Activated CD4-positive, alpha-beta T cell treated with anti-CD3 and anti-CD28 coated beads, Interleukin-2, amount 10 ng/mL, durations not matched to agents 7 days and 5 days (primary cell): ENCODE data around the gene APEH. TPM values are rescaled to one million over a fixed set of nuclear protein-coding genes. Genes with fewer than 3 reads are reported as not detected.

Source experiments
- CTCF ChIA-PET: fragments of 350-600 bp; sonication (Branson Sonifier 250); formaldehyde crosslinking; loops from one replicate; lab custom pipeline; 2021; ENCODE audit warnings: antibody characterized with exemption; lab: Charles Lee
- POLR2A ChIA-PET: fragments of 350-600 bp; sonication (Branson Sonifier 250); formaldehyde crosslinking; loops from one replicate; lab custom pipeline; 2021; ENCODE audit warnings: antibody characterized with exemption; lab: Charles Lee
- DNase-seq: peaks from one replicate; pipeline ENCODE4 v3.0.0-alpha.2; 2020
- H3K27ac Mint-ChIP-seq: one replicate; pipeline ENCODE4 v1.8.0; 2021; ENCODE audit warnings: mild to moderate bottlenecking, moderate library complexity, mixed read lengths
- H3K27me3 Mint-ChIP-seq: one replicate; pipeline ENCODE4 v1.8.0; 2021; ENCODE audit warnings: mixed read lengths
- H3K36me3 Mint-ChIP-seq: one replicate; pipeline ENCODE4 v1.8.0; 2021; ENCODE audit warnings: low read depth, mixed read lengths
- H3K4me1 Mint-ChIP-seq: one replicate; pipeline ENCODE4 v1.8.0; 2021; ENCODE audit warnings: mixed read lengths
- H3K4me3 Mint-ChIP-seq: one replicate; pipeline ENCODE4 v1.8.0; 2021; ENCODE audit warnings: mild to moderate bottlenecking, moderate library complexity, mixed read lengths
- H3K9me3 Mint-ChIP-seq: one replicate; pipeline ENCODE4 v1.8.0; 2021; ENCODE audit warnings: mixed read lengths
- total RNA-seq, 2 experiments: library from RNA; stranded (reverse); gene quantifications; one replicate each; pipeline ENCODE4 v1.2.3, GENCODE V29; 2021

Gene APEH
- total RNA-seq, 2 experiments from 2014 or later = 137 TPM

DNA sequence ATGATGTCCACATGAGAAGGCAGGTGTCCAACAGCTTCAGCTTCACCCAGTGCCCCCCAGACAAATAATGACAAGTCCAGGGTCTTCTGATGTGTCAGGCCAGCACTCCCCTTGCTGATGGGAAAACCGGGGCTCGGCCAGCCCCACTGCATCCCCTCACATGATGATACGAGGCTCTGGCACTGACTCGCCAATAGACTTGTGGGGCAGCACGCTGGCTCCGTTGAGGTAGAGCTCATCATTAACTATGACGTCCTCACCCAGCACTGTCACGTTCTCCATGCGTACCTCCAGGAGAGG, 47.4 kb downstream of the APEH start:
- no peaks in the 10 kb centered on the region for H3K27me3 Mint-ChIP-seq
- ChIA-PET POLR2A (no interaction called here), CTCF (interaction anchor here (1.5 kb wide), 1 partner anchor 9 kb away, joined by 11 read pairs; no protein-coding TSS in a partner anchor)
- H3K36me3 Mint-ChIP-seq = peaks cover 13% of the 10 kb centered on the region
- H3K27ac Mint-ChIP-seq = no peak overlapping the region
- DNase-seq = no peak
- peaks cover 42% of the 10 kb centered on the region for H3K4me1 Mint-ChIP-seq
- no peak overlapping the region for H3K4me3 Mint-ChIP-seq
- no peaks in the 10 kb centered on the region for H3K9me3 Mint-ChIP-seq

DNA sequence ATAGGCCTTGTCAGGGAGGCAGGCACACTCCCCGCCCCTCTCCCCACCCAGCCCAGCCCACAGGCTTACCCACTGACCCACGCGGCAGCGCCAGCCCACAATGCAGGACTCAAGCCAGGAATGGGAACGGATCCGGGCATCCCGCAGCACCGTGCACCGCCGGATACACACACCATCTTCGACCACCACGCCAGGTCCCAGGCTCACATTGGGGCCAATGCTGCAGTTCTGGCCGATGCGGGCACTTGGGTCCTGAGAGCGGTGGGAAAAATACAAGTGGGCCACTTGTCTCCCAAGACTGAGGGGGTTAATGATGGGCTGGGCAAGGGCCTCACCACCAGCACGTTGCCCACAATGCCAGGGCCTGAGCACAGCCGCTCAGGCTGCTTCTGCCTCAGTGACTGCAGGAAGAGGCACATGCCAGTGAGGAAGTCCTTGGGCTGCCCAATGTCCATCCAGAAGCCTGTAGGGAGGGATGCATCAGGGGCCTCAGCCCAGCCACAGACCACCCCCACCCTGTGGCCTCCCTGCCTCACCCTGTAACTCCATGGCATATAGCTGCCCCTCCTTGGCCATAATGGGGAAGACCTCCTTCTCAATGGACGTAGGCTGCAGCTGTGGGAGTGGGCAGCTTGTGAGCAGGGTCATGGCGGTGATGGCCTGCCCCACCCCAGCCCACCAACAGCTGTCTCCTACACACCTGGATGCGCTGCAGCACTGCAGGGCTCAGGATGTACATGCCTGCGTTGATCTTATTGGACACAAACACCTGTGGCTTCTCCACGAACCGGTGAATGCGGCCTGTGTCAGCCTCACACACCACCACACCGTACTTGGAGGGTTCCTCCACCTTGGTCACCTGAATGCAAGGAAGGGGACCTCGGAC, 48.0 kb downstream of the APEH start:
- ChIA-PET CTCF (interaction anchor here (1.5 kb wide), 1 partner anchor 10 kb away, joined by 11 read pairs; no protein-coding TSS in a partner anchor), POLR2A (no interaction called here)
- H3K27ac Mint-ChIP-seq = peak overlapping the region; percentile 98
- H3K4me3 Mint-ChIP-seq = peak overlapping the region; percentile 95
- H3K9me3 Mint-ChIP-seq = no peaks in the 10 kb centered on the region
- H3K36me3 Mint-ChIP-seq = peaks cover 13% of the 10 kb centered on the region
- H3K4me1 Mint-ChIP-seq = peaks cover 42% of the 10 kb centered on the region
- no peaks in the 10 kb centered on the region for H3K27me3 Mint-ChIP-seq
- DNase-seq = no peak

DNA sequence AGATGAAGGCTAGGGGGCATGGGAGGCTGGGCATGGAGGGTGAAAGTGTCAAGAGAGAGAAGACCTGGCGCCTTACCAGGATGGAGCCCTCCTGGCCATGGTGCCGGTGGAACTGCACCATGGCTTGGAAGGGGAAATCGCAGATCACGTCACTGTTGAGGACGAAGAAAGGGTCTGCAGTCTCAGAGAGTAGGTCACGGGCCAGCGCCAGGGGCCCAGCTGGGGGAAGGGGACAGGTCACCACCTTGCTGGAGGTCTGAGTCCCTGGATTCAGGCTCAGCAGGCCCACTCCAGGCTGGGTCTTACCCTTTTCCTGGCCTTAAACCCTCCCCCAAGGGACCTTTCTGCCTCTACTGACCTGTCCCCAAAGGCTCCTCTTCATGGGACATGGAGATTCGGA, 48.7 kb downstream of the APEH start:
- H3K4me1 Mint-ChIP-seq = peaks cover 42% of the 10 kb centered on the region
- no peaks in the 10 kb centered on the region for H3K27me3 Mint-ChIP-seq
- DNase-seq = no peak
- ChIA-PET CTCF (interaction anchor here (1.2 kb wide), 1 partner anchor 183 kb away, joined by 4 read pairs; no protein-coding TSS in a partner anchor), POLR2A (no interaction called here)
- no peaks in the 10 kb centered on the region for H3K9me3 Mint-ChIP-seq
- H3K4me3 Mint-ChIP-seq = peak overlapping the region; percentile 95
- H3K27ac Mint-ChIP-seq = peak overlapping the region; percentile 98
- peaks cover 15% of the 10 kb centered on the region for H3K36me3 Mint-ChIP-seq

DNA sequence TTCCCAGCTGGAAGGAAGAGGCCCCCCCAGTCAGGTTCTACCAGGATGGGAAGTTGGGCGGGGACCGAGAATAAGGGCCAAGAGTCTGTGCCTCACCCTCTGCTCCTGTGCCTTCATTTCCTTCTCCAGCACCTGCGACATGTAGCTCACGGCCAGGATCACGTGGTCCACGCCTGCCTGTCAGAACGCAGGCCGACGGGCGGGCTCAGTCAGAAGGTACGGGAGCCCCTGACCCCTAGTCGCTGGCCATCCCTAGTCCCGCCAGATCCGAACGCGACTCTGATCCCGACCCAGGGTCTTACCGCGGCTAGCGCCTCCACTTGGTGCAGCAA, 49.1 kb downstream of the APEH start:
- Mint-ChIP-seq H3K4me1 (peaks cover 42% of the 10 kb centered on the region), H3K27me3 (no peaks in the 10 kb centered on the region), H3K4me3 (peak overlapping the region; percentile 95), H3K27ac (peak overlapping the region; percentile 98), H3K9me3 (no peaks in the 10 kb centered on the region), H3K36me3 (peaks cover 18% of the 10 kb centered on the region)
- POLR2A ChIA-PET = no interaction called here
- CTCF ChIA-PET = interaction anchor here (1.2 kb wide), 1 partner anchor 184 kb away, joined by 4 read pairs; no protein-coding TSS in a partner anchor
- DNase-seq = peak; percentile 78

DNA sequence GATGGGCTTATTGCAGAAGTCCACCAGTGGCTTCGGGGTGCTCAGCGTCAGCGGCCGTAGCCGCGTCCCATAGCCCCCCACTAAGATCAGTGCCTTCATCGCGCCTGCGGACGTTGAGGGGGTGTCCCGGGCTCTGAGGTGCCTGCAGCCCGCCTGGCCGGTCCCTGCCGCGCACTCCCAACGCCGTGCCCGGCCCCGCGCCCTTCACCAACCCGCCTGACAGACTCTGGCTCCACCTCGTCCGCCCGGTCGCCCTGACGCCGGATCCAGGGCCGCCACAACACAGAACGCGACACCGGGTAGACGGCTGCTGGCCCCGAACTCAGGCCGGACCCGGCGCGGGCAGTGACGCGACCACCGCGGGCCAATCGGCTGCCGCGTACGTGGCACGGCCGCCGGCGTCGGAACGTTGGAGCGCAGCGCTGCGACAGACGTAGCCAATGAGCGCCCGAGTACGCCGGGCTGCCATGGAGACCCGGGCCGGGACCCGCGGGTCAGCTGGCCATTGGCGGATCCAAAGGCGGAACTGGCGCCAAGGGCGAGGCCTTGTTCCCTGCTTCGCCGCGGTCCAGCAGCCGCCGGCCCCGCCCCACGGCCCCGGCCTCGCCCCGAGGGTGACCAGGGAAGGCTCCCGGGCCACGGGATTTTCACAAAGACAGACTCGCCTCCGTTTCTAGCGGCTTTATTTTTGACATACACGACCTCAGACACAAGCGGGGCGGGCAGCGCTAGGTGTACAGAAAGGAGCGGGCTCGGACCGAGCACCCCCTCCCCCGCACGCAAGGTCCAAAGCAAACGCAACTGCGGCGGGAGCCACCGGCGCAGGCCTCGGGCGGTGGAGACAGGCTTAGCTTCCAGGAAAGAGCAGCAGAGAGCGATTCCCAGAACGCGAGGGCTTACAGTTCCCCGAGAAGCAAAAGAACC, 49.7 kb downstream of the APEH start, which contains the start of gene GMPPB:
Gene GMPPB, minus strand, starts transcription at position 324 of the 924 bp plus-strand sequence. Its CDS starts 225 bp downstream, at position 99.
- Mint-ChIP-seq H3K27ac (peak within 1 kb of the TSS; percentile 98), H3K4me1 (peaks cover 37% of the 10 kb centered on the region), H3K36me3 (peaks cover 20% of the 10 kb centered on the region), H3K27me3 (no peaks in the 10 kb centered on the region), H3K4me3 (peak within 1 kb of the TSS; percentile 95), H3K9me3 (no peaks in the 10 kb centered on the region)
- DNase-seq = peak; percentile 95
- ChIA-PET CTCF (interaction anchor here (0.6 to 1.5 kb wide), 3 partner anchors 9 to 1577 kb away, joined by 3 to 4 read pairs (median 4); no protein-coding TSS in a partner anchor), POLR2A (no interaction called here)

DNA sequence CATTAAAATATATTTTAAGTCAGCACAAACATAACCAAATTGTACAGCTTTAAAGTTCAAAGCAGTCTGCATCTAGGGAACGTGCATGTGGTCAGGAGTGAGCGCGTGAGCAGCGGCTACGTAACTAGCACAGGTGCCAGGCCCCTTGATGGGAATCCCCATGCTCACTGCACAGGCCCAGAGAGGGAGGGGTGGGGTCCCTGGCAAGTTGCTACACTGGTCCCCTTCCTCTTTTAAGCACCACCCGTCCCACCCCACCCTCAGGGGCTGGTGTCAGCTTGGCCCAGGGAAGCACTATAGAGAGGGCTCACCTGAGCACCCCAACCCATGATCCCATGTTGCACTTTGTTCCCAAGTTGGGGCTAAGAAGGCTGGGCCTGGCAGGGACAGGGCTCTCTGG, 50.4 kb downstream of the APEH start:
- Mint-ChIP-seq H3K27ac (peak overlapping the region; percentile 98), H3K9me3 (no peaks in the 10 kb centered on the region), H3K4me3 (peak overlapping the region; percentile 95), H3K4me1 (peaks cover 31% of the 10 kb centered on the region), H3K27me3 (no peaks in the 10 kb centered on the region), H3K36me3 (peaks cover 16% of the 10 kb centered on the region)
- POLR2A ChIA-PET = no interaction called here
- peak; percentile 29 for DNase-seq
- CTCF ChIA-PET = interaction anchor here (0.6 to 1.5 kb wide), 2 partner anchors 10 to 1577 kb away, joined by 3 to 4 read pairs; no protein-coding TSS in a partner anchor

DNA sequence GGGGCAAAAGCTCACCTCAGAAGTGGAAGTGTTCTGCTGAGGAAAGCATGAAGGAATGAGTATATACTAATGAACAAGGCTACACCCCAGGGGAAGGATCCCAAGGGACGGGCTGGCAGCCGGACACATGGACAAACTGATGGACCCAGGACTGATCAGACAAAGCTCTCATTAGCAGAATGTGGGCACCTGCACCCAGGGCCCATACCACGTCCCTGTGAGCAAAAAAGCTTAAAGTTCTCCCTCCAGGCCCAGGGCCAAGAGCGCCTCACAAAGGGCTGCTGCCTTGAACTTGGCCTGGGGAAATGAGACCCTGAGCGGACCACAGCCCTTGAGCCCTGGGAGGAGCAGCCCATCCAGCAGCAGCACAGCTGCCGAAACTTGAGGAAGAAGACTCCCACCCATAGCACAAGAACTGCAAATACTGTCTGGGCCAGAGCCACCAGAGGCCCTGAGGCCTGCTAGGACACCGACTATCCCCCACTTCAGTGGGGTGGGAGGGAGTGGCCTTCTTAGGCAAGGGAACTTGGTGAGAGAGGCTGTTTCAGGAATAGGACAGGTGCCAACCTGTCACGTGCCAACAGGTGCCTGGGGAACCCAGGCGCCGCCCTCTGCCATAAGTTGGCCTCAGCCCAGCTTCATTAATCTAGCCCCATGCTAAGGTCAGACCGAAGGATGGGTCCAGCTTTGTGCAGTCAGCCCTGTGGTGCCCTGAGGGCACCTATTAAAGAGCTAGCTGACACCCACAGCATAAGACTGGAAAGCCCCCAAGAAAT, 51.9 kb downstream of the APEH start:
- CTCF ChIA-PET = interaction anchor here (0.9 to 1.5 kb wide), 2 partner anchors 12 to 22 kb away, joined by 3 read pairs; no protein-coding TSS in a partner anchor
- Mint-ChIP-seq H3K9me3 (no peaks in the 10 kb centered on the region), H3K36me3 (peaks cover 19% of the 10 kb centered on the region), H3K27ac (peak overlapping the region; percentile 60), H3K27me3 (no peaks in the 10 kb centered on the region), H3K4me1 (peaks cover 21% of the 10 kb centered on the region), H3K4me3 (no peak overlapping the region)
- POLR2A ChIA-PET = no interaction called here
- DNase-seq = no peak

DNA sequence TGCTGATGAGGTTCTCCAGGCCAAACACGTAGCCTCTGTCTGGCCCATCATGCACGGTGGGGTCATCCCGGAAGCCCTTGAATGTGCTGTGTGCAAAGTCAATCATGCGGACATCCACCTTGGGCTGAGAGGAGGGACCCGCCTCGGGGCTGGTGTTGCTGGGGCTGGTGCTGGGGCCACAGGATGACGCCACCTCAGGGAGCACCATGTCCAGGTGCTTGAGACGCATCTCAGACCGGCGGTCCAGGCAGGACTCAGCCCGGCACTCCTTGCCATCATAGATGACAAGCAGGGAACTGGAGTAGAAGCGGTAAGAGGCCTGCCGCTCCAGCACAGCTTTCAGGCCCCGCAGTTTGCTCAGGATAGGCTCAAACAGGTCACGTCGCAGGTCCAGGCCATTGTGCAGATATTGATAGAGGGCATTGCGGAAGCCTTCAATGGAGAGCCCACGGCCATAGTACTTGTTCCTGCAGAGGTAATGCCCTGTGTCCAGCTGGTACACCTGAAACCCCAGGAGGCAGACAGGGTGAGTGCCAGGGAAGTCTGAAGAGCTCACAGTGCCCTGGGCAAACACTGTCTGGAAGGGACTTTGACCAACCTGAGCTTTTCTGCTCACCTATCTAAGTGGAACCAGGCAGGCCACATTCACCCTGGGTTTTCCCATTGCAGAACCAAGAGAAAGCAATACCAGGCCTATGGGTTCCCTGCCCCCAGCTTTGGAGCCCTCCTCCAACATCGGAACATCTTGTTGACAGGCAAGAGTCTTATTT, 53.2 kb downstream of the APEH start:
- DNase-seq = no peak
- CTCF ChIA-PET = interaction anchor here (1.5 kb wide), 1 partner anchor 14 kb away, joined by 3 read pairs; no protein-coding TSS in a partner anchor
- Mint-ChIP-seq H3K36me3 (peaks cover 16% of the 10 kb centered on the region), H3K9me3 (no peaks in the 10 kb centered on the region), H3K27me3 (no peaks in the 10 kb centered on the region), H3K4me3 (no peak overlapping the region), H3K27ac (no peak overlapping the region), H3K4me1 (peaks cover 15% of the 10 kb centered on the region)
- POLR2A ChIA-PET = no interaction called here

DNA sequence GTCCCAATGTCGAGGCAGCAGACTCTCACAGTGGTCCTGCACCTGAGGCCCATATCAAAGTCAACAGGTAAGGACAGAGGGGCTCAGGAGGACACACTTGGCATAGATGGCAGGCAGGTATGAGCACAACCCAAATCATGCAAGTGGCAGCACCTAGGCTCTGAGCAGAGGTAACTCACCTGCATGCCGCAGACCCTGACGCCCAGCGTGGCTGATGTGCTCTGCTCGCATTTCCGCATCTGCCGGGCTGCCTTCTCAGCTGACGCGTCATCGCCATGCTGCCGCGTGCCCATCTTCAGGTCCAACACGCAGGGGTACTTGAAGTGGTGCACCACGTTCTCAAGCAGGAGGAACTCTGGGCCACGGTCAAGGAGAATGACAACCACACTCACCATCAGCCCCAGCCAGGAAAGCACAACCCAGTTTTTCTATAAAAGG, 53.8 kb downstream of the APEH start:
- H3K9me3 Mint-ChIP-seq = no peaks in the 10 kb centered on the region
- ChIA-PET POLR2A (no interaction called here), CTCF (interaction anchor here (1.5 kb wide), 1 partner anchor 14 kb away, joined by 3 read pairs; no protein-coding TSS in a partner anchor)
- peaks cover 10% of the 10 kb centered on the region for H3K4me1 Mint-ChIP-seq
- no peak overlapping the region for H3K27ac Mint-ChIP-seq
- no peak for DNase-seq
- H3K36me3 Mint-ChIP-seq = peaks cover 18% of the 10 kb centered on the region
- no peaks in the 10 kb centered on the region for H3K27me3 Mint-ChIP-seq
- no peak overlapping the region for H3K4me3 Mint-ChIP-seq

DNA sequence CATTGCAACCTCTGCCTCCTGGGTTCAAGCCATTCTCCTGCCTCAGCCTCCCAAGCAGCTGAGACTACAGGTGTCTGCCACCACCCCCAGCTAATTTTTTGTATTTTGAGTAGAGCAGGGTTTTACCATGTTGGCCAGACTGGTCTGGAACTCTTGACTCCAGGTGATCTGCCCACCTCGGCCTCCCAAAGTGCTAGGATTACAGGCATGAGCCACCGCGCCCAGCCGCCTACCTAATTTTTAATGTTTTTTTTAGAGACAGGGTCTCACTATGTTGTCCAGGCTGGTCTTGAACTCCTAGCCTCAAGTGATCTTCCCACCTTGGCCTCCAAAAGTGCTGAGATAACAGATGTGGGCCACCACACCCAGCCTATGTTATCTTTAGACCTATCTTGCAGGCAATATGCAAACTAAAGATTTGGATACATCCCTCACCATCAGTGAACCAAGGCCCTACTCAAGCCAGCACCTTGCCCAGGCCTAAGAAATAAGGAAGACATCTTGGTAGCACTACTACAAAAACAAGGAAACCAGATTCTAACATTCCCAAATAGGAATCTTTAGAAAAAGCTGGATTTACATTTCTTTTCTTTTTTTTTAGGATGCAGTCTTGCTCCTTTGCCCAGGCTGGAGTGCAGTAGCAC, 55.9 kb downstream of the APEH start:
- ChIA-PET CTCF (interaction anchor here (0.7 to 1.1 kb wide), 2 partner anchors 11 to 27 kb away, joined by 3 to 5 read pairs; no protein-coding TSS in a partner anchor), POLR2A (interaction anchor here (0.7 kb wide), 1 partner anchor 125 kb away, joined by 5 read pairs; no protein-coding TSS in a partner anchor)
- H3K36me3 Mint-ChIP-seq = peaks cover 20% of the 10 kb centered on the region
- DNase-seq = no peak
- H3K27ac Mint-ChIP-seq = no peak overlapping the region
- no peaks in the 10 kb centered on the region for H3K27me3 Mint-ChIP-seq
- H3K4me1 Mint-ChIP-seq = peaks cover under 1% of the 10 kb centered on the region
- no peaks in the 10 kb centered on the region for H3K9me3 Mint-ChIP-seq
- H3K4me3 Mint-ChIP-seq = no peak overlapping the region

DNA sequence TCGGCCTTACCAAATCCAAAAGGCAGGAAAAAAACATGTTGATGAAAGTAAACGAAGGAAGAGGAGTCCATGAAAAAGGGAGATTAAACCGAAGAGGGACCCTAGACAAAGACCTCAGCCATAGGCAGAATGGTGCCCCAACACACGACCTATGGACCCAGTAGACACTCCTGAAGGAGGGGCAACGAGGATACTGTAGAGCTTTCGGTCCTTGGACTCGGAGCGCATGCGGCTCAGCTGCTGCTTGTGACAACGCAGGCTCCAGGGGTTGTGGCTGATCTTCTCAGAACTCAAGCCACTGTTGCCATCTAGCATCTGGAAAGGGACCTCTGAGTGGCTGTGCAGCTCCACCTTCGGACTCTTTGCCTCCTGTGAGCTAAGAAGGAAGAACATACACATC, 58.4 kb downstream of the APEH start:
- no peaks in the 10 kb centered on the region for H3K27me3 Mint-ChIP-seq
- H3K27ac Mint-ChIP-seq = no peak overlapping the region
- no peak for DNase-seq
- no peaks in the 10 kb centered on the region for H3K9me3 Mint-ChIP-seq
- H3K4me3 Mint-ChIP-seq = no peak overlapping the region
- CTCF ChIA-PET = no interaction called here
- POLR2A ChIA-PET = no interaction called here
- peaks cover 33% of the 10 kb centered on the region for H3K36me3 Mint-ChIP-seq
- H3K4me1 Mint-ChIP-seq = no peaks in the 10 kb centered on the region
